ENCODE results near the gene NT5DC3.

NT5DC3 gene

GRCh38 chr12:103840876-103841689 is at the start of gene NT5DC3:
Gene NT5DC3 (minus strand): TSS chr12:103841234. CDS start chr12:103841156, 78 bp downstream.
- TF ChIP-seq ZNF274 (IDR thresholded peaks at IDR 0.05; ENCODE audit: low read depth, low read length) = no peak
- H3K4me3 ChIP-seq (ENCODE audit: low read length) = peak within 1 kb of the TSS; percentile 64

- H3K4me3 ChIP-seq (ENCODE audit: low read length) = no peak overlapping the region
- no peak for TF ChIP-seq ZNF274 (IDR thresholded peaks at IDR 0.05; ENCODE audit: low read depth, low read length)
Observed at GRCh38 chr12:103887738-103888137, 46.7 kb upstream of the NT5DC3 start.

- H3K4me3 ChIP-seq (ENCODE audit: low read length) = no peak overlapping the region
- TF ChIP-seq ZNF274 (IDR thresholded peaks at IDR 0.05; ENCODE audit: low read depth, low read length) = no peak
Observed at GRCh38 chr12:103886195-103886797, 45.3 kb upstream of the NT5DC3 start.

GRCh38 chr12:103884316-103884715 is 43.3 kb upstream of the NT5DC3 start:
- no peak overlapping the region for H3K4me3 ChIP-seq (ENCODE audit: low read length)
- TF ChIP-seq ZNF274 (IDR thresholded peaks at IDR 0.05; ENCODE audit: low read depth, low read length) = no peak

GRCh38 chr12:103883908-103884307 is 42.9 kb upstream of the NT5DC3 start:
- no peak for TF ChIP-seq ZNF274 (IDR thresholded peaks at IDR 0.05; ENCODE audit: low read depth, low read length)

GRCh38 chr12:103882861-103883596 is 42.0 kb upstream of the NT5DC3 start:
- TF ChIP-seq ZNF274 (IDR thresholded peaks at IDR 0.05; ENCODE audit: low read depth, low read length) = no peak
- no peak overlapping the region for H3K4me3 ChIP-seq (ENCODE audit: low read length)

More at GRCh38 chr12:103883908-103884307, 42.9 kb upstream of the NT5DC3 start:
- no peak overlapping the region for H3K4me3 ChIP-seq (ENCODE audit: low read length)

- no peak for TF ChIP-seq ZNF274 (IDR thresholded peaks at IDR 0.05; ENCODE audit: low read depth, low read length)
- H3K4me3 ChIP-seq (ENCODE audit: low read length) = no peak overlapping the region; the same call in 1 of the 2 replicates
Observed at GRCh38 chr12:103881261-103881660, 40.2 kb upstream of the NT5DC3 start.

GRCh38 chr12:103880299-103881142 is 39.5 kb upstream of the NT5DC3 start:
- no peak for TF ChIP-seq ZNF274 (IDR thresholded peaks at IDR 0.05; ENCODE audit: low read depth, low read length)
- H3K4me3 ChIP-seq (ENCODE audit: low read length) = peak overlapping the region; percentile 28; the same call in 1 of the 2 replicates

- H3K4me3 ChIP-seq (ENCODE audit: low read length) = no peak overlapping the region
- no peak for TF ChIP-seq ZNF274 (IDR thresholded peaks at IDR 0.05; ENCODE audit: low read depth, low read length)
Observed at GRCh38 chr12:103879878-103880277, 38.8 kb upstream of the NT5DC3 start.

GRCh38 chr12:103879048-103879692 is 38.1 kb upstream of the NT5DC3 start:
- no peak overlapping the region for H3K4me3 ChIP-seq (ENCODE audit: low read length)

GRCh38 chr12:103877934-103878510 is 37.0 kb upstream of the NT5DC3 start:
- no peak overlapping the region for H3K4me3 ChIP-seq (ENCODE audit: low read length)
- TF ChIP-seq ZNF274 (IDR thresholded peaks at IDR 0.05; ENCODE audit: low read depth, low read length) = no peak

More at GRCh38 chr12:103879048-103879692, 38.1 kb upstream of the NT5DC3 start:
- no peak for TF ChIP-seq ZNF274 (IDR thresholded peaks at IDR 0.05; ENCODE audit: low read depth, low read length)

GRCh38 chr12:103877288-103877687 is 36.3 kb upstream of the NT5DC3 start:
- H3K4me3 ChIP-seq (ENCODE audit: low read length) = no peak overlapping the region
- no peak for TF ChIP-seq ZNF274 (IDR thresholded peaks at IDR 0.05; ENCODE audit: low read depth, low read length)

GRCh38 chr12:103875666-103876065 is 34.6 kb upstream of the NT5DC3 start:
- H3K4me3 ChIP-seq (ENCODE audit: low read length) = no peak overlapping the region
- TF ChIP-seq ZNF274 (IDR thresholded peaks at IDR 0.05; ENCODE audit: low read depth, low read length) = no peak

Measured in GM08714 (cell line).